Kidney epithelial cell (primary cell): ENCODE data around the gene NXF2. TPM values are rescaled to one million over a fixed set of nuclear protein-coding genes. Genes with fewer than 3 reads are reported as not detected.
"Not testable (repeated sequence)": the region's sequence is repeated elsewhere in the genome, so short reads cannot be mapped to it uniquely, and the experiment has no call there.

ENCODE experiments used
- DNase-seq: peaks from one replicate; pipeline ENCODE4 v3.0.0-alpha.2; 2010; ENCODE audit warnings: low read depth
- H3K27me3 ChIP-seq: 2 replicates; pipeline ENCODE4 v1.6.0; 2011; ENCODE audit warnings: low read length; ENCODE audit not compliant: control insufficient read depth, insufficient read depth
- H3K36me3 ChIP-seq: 2 replicates; pipeline ENCODE4 v1.5.1; 2011; ENCODE audit warnings: low read length; ENCODE audit not compliant: control insufficient read depth, insufficient read depth
- H3K4me3 ChIP-seq: 2 replicates; pipeline ENCODE4 v1.5.1; 2011; ENCODE audit warnings: low read depth, mild to moderate bottlenecking, control low read depth, low read length
- CTCF ChIP-seq: IDR thresholded peaks from 2 replicates; pipeline ENCODE4 v1.5.1; 2011; ENCODE audit warnings: mild to moderate bottlenecking, moderate library complexity, low read length, control low read depth, inconsistent platforms; ENCODE audit not compliant: insufficient read depth, poor library complexity, severe bottlenecking
- total RNA-seq: library from RNA; depleted of rRNA; stranded (reverse); fragments of >200 nt; gene quantifications from 2 replicates; pipeline ENCODE4 v1.2.3, GENCODE V29; 2015

The NXF2 gene, protein sequence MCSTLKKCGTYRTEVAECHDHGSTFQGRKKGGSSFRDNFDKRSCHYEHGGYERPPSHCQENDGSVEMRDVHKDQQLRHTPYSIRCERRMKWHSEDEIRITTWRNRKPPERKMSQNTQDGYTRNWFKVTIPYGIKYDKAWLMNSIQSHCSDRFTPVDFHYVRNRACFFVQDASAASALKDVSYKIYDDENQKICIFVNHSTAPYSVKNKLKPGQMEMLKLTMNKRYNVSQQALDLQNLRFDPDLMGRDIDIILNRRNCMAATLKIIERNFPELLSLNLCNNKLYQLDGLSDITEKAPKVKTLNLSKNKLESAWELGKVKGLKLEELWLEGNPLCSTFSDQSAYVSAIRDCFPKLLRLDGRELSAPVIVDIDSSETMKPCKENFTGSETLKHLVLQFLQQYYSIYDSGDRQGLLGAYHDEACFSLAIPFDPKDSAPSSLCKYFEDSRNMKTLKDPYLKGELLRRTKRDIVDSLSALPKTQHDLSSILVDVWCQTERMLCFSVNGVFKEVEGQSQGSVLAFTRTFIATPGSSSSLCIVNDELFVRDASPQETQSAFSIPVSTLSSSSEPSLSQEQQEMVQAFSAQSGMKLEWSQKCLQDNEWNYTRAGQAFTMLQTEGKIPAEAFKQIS
- total RNA-seq, result not detected in 2 replicates

DNA sequence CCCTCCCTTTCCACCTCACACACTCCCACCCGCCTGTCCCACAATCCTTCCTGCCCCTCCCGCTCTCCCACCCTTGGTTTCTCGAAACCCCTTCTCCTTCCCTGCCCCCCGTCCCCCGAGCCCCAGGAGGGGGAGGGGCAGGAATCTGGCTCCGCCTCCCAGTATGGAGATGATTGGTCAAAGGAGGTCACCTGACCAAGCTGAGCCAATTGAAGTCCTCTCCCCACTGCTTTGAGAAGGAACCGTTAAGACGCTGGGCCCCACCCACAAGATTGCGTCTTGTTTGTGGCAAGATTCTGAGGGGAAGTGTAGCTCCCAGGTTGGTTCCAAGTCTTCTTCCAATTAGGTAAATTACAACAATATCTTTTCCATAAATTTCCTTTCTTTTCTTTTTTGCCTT lies at the start of gene NXF2:
Gene NXF2, plus strand, starts transcription at position 275 of the 400 bp plus-strand sequence. CDS start 59,912 bp downstream, outside the sequence.
- not testable (repeated sequence) for H3K36me3 ChIP-seq

GRCh38 chrX:102207940-102208339 lies 39.0 kb upstream of the NXF2 start:
- H3K4me3 ChIP-seq, H3K27me3 ChIP-seq, H3K36me3 ChIP-seq, DNase-seq: not testable (repeated sequence)

More for the DNA sequence above, at the start of gene NXF2:
- H3K27me3 ChIP-seq, DNase-seq, H3K4me3 ChIP-seq: not testable (repeated sequence)

DNA sequence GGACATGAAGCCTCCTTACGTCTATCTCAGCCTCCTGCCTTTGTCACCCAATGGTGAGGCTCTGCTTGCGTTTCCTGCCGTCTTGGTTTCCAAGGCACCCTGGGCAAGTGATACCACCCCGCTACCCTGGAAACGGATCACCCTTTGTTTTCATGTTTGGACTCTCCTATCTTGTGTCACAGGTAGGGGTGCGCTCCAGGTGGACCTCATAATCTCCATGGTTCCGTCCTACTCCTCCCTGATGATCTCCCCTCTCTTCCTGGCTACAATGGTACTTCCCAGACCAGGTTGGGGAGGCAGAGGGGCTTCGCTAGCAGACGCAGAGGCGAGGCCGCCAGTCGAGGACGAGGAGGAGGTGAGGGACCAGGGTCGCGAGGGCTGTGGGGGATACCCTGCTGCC lies 32.0 kb upstream of the NXF2 start, which contains the start of gene TCP11X1:
Gene TCP11X1, plus strand, starts transcription at position 316 of the 400 bp plus-strand sequence.
- H3K36me3 ChIP-seq, result not testable (repeated sequence)

GRCh38 chrX:102216497-102216896 lies 30.5 kb upstream of the NXF2 start:
- not testable (repeated sequence) for H3K36me3 ChIP-seq, DNase-seq, H3K4me3 ChIP-seq, H3K27me3 ChIP-seq

More for the DNA sequence above, 32.0 kb upstream of the NXF2 start, which contains the start of gene TCP11X1:
- not testable (repeated sequence) for H3K4me3 ChIP-seq, DNase-seq, H3K27me3 ChIP-seq

DNA sequence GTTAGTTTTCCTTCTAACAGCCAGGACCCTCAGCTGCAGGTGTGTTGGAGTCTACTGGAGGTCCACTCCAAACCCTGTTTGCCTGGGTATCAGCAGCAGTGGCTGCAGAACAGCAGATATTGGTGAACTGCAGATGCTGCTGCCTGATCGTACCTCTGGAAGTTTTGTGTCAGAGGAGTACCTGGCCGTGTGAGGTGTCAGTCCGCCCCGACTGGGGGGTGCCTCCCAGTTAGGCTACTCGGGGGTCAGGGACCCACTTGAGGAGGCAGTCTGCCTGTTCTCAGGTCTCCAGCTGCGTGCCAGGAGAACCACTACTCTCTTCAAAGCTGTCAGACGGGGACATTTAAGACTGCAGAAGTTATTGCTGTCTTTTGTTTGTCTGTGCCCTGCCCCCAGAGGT lies 11.3 kb upstream of the NXF2 start:
- not testable (repeated sequence) for DNase-seq, H3K4me3 ChIP-seq, H3K36me3 ChIP-seq, H3K27me3 ChIP-seq

GRCh38 chrX:102240265-102240664 lies 6.7 kb upstream of the NXF2 start:
- H3K36me3 ChIP-seq, H3K4me3 ChIP-seq, DNase-seq, H3K27me3 ChIP-seq: not testable (repeated sequence)

GRCh38 chrX:102272231-102272630 lies 25.3 kb downstream of the NXF2 start:
- not testable (repeated sequence) for H3K27me3 ChIP-seq, H3K36me3 ChIP-seq, DNase-seq, H3K4me3 ChIP-seq

DNA sequence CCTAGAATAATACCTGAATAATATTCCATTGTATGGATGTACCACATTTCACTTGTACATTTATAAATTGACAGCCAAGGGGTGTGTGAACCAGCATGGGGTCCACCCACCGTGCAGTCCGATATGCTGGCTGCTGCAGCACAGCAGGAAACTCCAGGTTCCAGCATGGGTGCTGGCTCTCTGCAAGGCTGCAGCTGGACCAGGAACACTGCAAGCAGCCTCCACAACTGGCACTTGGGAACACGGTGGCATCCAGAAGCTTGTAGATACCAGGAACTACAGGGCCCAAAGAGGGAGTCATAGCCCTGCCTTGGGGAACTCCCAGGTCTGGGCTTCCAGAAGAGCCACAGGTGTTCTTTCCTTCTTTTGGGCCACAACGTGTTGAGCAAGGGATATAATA lies 91.2 kb downstream of the NXF2 start:
- no peak for TF ChIP-seq CTCF
- H3K27me3 ChIP-seq, result no peaks in the 10 kb centered on the region
- H3K36me3 ChIP-seq, result no peaks in the 10 kb centered on the region
- DNase-seq, result no peak
- H3K4me3 ChIP-seq, result no peak overlapping the region

DNA sequence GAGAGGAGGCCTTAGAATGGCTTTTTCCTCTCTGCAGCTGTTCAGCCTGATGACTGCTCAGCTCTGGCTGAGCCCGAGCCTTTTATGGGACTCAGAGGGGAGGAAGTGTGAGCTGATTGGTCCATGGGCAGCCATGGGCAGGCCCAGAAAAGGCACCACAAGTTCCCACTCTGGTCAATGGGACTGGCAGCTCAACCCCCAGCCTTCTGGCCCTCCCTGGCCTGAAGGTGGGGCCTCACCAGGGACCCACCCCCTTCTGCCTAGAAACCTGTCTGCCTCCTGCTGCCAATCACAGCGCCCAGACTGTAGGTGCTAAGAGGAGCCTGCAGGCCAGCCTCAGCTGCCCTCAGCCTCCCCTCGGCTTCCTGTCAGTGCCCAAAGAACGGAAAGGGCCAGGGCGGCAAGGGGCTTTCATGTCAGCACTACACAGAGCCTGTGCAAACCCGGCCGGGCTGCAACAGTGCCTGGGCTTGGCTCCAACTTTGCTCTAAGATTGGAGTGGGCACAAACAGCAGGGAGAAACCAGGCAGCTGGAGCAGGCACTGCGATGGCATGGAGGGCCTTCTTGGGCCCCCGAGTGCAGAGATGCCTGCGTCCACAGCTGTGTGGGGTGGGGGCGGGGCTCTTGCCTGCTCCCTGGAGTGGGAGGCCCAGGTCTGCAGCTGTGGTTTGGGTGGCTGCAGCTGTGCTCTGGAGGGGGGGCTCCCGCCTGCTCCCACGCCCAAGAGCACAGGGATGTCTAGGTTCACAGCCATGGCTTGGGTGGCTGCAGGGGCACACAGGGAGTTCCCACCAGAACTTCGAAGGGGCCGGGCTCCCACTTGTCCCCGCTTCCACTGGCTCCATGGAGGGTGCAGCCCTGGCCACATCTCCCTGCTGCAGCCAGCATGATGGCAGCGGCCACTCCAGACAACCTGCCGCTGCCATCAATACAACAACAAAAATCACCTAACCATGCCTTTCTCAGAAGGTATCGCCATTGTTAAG lies 92.6 kb downstream of the NXF2 start:
- TF ChIP-seq CTCF, result no peak
- no peak for DNase-seq

More for the DNA sequence above, 92.6 kb downstream of the NXF2 start:
- no peak overlapping the region for H3K4me3 ChIP-seq
- no peaks in the 10 kb centered on the region for H3K27me3 ChIP-seq
- H3K36me3 ChIP-seq, result no peaks in the 10 kb centered on the region
